HCT116 (cell line): ENCODE results near the gene RPAP3. TPM values are rescaled to one million over a fixed set of nuclear protein-coding genes. Genes with fewer than 3 reads are reported as not detected.

Experiments
- ATAC-seq: fragments of 200-7000 bp; cut with Tn5 transposase; 2 replicates; pipeline ENCODE4 v1.9.1; 2020; ENCODE audit warnings: mild to moderate bottlenecking, moderate library complexity
- BruUV-seq: library from RNA; stranded (reverse); fragments of 400-500 nt; replicated peaks from 2 replicates; lab custom pipeline; 2021; lab: Mats Ljungman, UMichigan
- CTCF ChIA-PET: fragments of 300-600 bp; sonication (Branson Sonifier 250); formaldehyde crosslinking; loops from one replicate; lab custom pipeline; 2021; ENCODE audit warnings: antibody characterized with exemption; lab: Charles Lee
- POLR2A ChIA-PET: fragments of 300-600, 350-600 bp; sonication (Branson Sonifier 250); formaldehyde crosslinking; loops from one replicate; lab custom pipeline; 2021; ENCODE audit warnings: antibody characterized with exemption; lab: Charles Lee
- RAD21 ChIA-PET, 2 experiments: fragments of 300-600 bp; sonication (Branson Sonifier 250); formaldehyde crosslinking; loops; one replicate each; lab custom pipeline; 2023; ENCODE audit warnings: low total read pairs in 2 of 2; ENCODE audit not compliant: uncharacterized antibody in 2 of 2, unreplicated experiment in 2 of 2, low non-redundant PET in 1 of 2; lab: Charles Lee
- DNase-seq: peaks from one replicate; pipeline ENCODE4 v3.0.0-alpha.2; 2010; ENCODE audit warnings: low read depth, low spot score
- H2AFZ ChIP-seq: fragments of 200-600 bp; shearing (Covaris generic), sonication (generic); 2 replicates; pipeline ENCODE4 v1.6.1; 2017; ENCODE audit warnings: low read depth, mixed run types, mixed read lengths, antibody characterized with exemption, low read length; ENCODE audit not compliant: poor library complexity, severe bottlenecking
- H3K27ac ChIP-seq: 2 replicates; pipeline ENCODE4 v1.5.1; 2012; ENCODE audit warnings: low read depth, low read length
- H3K27me3 ChIP-seq: fragments of 200-600 bp; sonication (generic); 2 replicates; pipeline ENCODE4 v1.6.1; 2016; ENCODE audit warnings: mixed run types, low read length, mixed read lengths; ENCODE audit not compliant: insufficient read depth
- H3K36me3 ChIP-seq, 2 experiments: fragments of 200-500 bp in 1 of 2; fragments of 200-600 bp in 1 of 2; sonication (Bioruptor generic) in 1 of 2; sonication (generic) in 1 of 2; 2 replicates each; pipeline versions ENCODE4 v1.5.1 to v1.6.1; 2014 to 2016; ENCODE audit warnings: low read length in 2 of 2, inconsistent platforms in 1 of 2, mixed read lengths in 1 of 2, mixed run types in 1 of 2; ENCODE audit not compliant: insufficient read depth in 2 of 2, control insufficient read depth in 1 of 2
- H3K4me1 ChIP-seq, 2 experiments: fragments of 200-600 bp in 1 of 2; sonication (generic) in 1 of 2; 2 replicates each; pipeline versions ENCODE4 v1.5.1 to v1.6.1; 2012 to 2017; ENCODE audit warnings: low read length in 2 of 2, inconsistent platforms in 1 of 2, mild to moderate bottlenecking in 1 of 2, mixed read lengths in 1 of 2, mixed run types in 1 of 2, moderate library complexity in 1 of 2; ENCODE audit not compliant: insufficient read depth in 2 of 2, control insufficient read depth in 1 of 2
- H3K4me2 ChIP-seq: fragments of 200-600 bp; sonication (generic); 2 replicates; pipeline ENCODE4 v1.6.1; 2017; ENCODE audit warnings: mixed run types, low read length, mixed read lengths
- H3K4me3 ChIP-seq, 2 experiments: fragments of 200-600 bp in 1 of 2; sonication (generic) in 1 of 2; replicated peaks in 1 of 2; 2 replicates each; pipeline ENCODE4 v1.5.1; 2011 to 2016; ENCODE audit warnings: low read length in 2 of 2, control low read depth in 1 of 2, low read depth in 1 of 2, mild to moderate bottlenecking in 1 of 2, mixed read lengths in 1 of 2, mixed run types in 1 of 2
- H3K79me2 ChIP-seq: fragments of 200-600 bp; sonication (generic); 2 replicates; pipeline ENCODE4 v1.6.1; 2017; ENCODE audit warnings: mild to moderate bottlenecking, mixed run types, low read length, moderate library complexity, mixed read lengths; ENCODE audit not compliant: insufficient read depth
- H3K9ac ChIP-seq: fragments of 200-600 bp; sonication (generic); 2 replicates; pipeline ENCODE4 v1.6.1; 2016; ENCODE audit warnings: low read length, mixed read lengths
- H3K9me2 ChIP-seq: fragments of 200-600 bp; sonication (generic), shearing (Covaris generic); 2 replicates; pipeline ENCODE4 v1.6.1; 2017; ENCODE audit warnings: mixed run types, mild to moderate bottlenecking, moderate library complexity; ENCODE audit not compliant: insufficient read depth
- H3K9me3 ChIP-seq, 2 experiments: fragments of 200-500 bp in 1 of 2; fragments of 200-600 bp in 1 of 2; sonication (Bioruptor generic) in 1 of 2; sonication (generic) in 1 of 2; 2 replicates each; pipeline ENCODE4 v1.6.1; 2014 to 2017; ENCODE audit warnings: low read length in 2 of 2, mixed read lengths in 2 of 2, inconsistent platforms in 1 of 2, low read depth in 1 of 2, mild to moderate bottlenecking in 1 of 2, mixed run types in 1 of 2, moderate library complexity in 1 of 2; ENCODE audit not compliant: control insufficient read depth in 1 of 2, insufficient read depth in 1 of 2
- H4K20me1 ChIP-seq: fragments of 200-600 bp; sonication (generic), shearing (Covaris generic); 2 replicates; pipeline ENCODE4 v1.6.1; 2017; ENCODE audit warnings: mixed run types, mild to moderate bottlenecking, moderate library complexity; ENCODE audit not compliant: insufficient read depth
- CBX3 ChIP-seq: IDR thresholded peaks from 2 replicates; pipeline ENCODE4 v1.6.1; 2012; ENCODE audit warnings: low read depth
- CEBPB ChIP-seq: IDR thresholded peaks from 2 replicates; pipeline ENCODE4 v1.6.1; 2012; ENCODE audit warnings: low read depth
- CTCF ChIP-seq, 3 experiments: fragments of 200-600 bp in 1 of 3; sonication (generic) in 1 of 3; IDR thresholded peaks in 2 of 3; conservative IDR thresholded peaks in 1 of 3; 2 replicates each; pipeline ENCODE4 v1.5.1; 2012 to 2017; ENCODE audit warnings: low read depth in 2 of 3, low read length in 2 of 3, antibody characterized with exemption in 1 of 3, borderline replicate concordance in 1 of 3, control low read depth in 1 of 3, mild to moderate bottlenecking in 1 of 3, mixed read lengths in 1 of 3, mixed run types in 1 of 3, moderate library complexity in 1 of 3; ENCODE audit not compliant: insufficient read depth in 1 of 3
- EGR1 ChIP-seq: IDR thresholded peaks from 2 replicates; pipeline ENCODE4 v1.6.1; 2012; ENCODE audit warnings: low read depth
- EZH2 ChIP-seq: fragments of 200-600 bp; sonication (generic); IDR thresholded peaks from 2 replicates; pipeline ENCODE4 v1.6.1; 2017; ENCODE audit warnings: antibody characterized with exemption, mixed run types
- FOSL1 ChIP-seq: IDR thresholded peaks from 2 replicates; pipeline ENCODE4 v1.6.1; 2012; ENCODE audit warnings: low read depth
- JUND ChIP-seq: IDR thresholded peaks from 2 replicates; pipeline ENCODE4 v1.6.1; 2012
- MAX ChIP-seq: IDR thresholded peaks from 2 replicates; pipeline ENCODE4 v1.6.1; 2012
- POLR2A ChIP-seq: IDR thresholded peaks from 2 replicates; pipeline ENCODE4 v1.7.0; 2011; ENCODE audit warnings: borderline replicate concordance; ENCODE audit not compliant: insufficient read depth, insufficient read length; ENCODE audit errors: extremely low read depth
- RAD21 ChIP-seq: IDR thresholded peaks from 2 replicates; pipeline ENCODE4 v1.6.1; 2012; ENCODE audit warnings: low read depth, mild to moderate bottlenecking
- SIN3A ChIP-seq: IDR thresholded peaks from 2 replicates; pipeline ENCODE4 v1.6.1; 2012; ENCODE audit warnings: low read depth
- SP1 ChIP-seq: IDR thresholded peaks from 2 replicates; pipeline ENCODE4 v1.6.1; 2012; ENCODE audit warnings: low read depth
- SRF ChIP-seq: IDR thresholded peaks from 2 replicates; pipeline ENCODE4 v1.6.1; 2012; ENCODE audit warnings: low read depth
- TCF7L2 ChIP-seq: IDR thresholded peaks from 2 replicates; pipeline ENCODE4 v1.7.0; 2011; ENCODE audit warnings: borderline replicate concordance, inconsistent platforms; ENCODE audit not compliant: insufficient read depth, insufficient read length; ENCODE audit errors: extremely low read depth
- ZBTB33 ChIP-seq: IDR thresholded peaks from 2 replicates; pipeline ENCODE4 v1.6.1; 2011; ENCODE audit warnings: mild to moderate bottlenecking, low read length, moderate library complexity; ENCODE audit not compliant: insufficient replicate concordance; ENCODE audit errors: extremely low read depth
- intact Hi-C: fragments of 100-400 bp; cut with micrococcal nuclease; formaldehyde crosslinking; loops from 2 replicates; pipeline ENCODE4 v1.10.0; 2022
- total RNA-seq: library from RNA; stranded (reverse); gene quantifications from one replicate; pipeline ENCODE4 v1.2.1, GENCODE V29; 2021; ENCODE audit not compliant: unreplicated experiment

RPAP3 gene
- total RNA-seq, 1 experiment from 2014 or later, result 48.3 TPM

DNA sequence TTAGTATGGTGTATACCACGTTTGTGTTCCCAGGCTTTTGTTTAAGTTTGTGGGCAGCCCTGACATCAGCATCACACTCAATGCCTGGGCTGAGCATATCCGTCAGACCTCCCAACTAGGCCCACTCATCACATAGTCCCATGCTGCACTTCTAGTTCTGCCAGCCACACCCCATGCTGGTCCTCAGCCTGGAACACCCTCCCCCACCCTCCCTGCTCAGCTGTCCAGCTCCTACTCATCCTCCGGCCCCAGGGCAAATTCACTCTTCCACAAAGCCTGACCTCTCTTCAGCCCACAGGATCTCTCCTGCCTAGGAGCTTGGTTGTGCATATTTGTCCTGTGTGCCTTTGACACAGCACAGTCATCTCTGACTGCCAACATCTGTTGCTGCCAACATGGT, 23.4 kb upstream of the RPAP3 start:
- Histone ChIP-seq H3K9me2 (no peaks in the 10 kb centered on the region), H3K27me3 (no peaks in the 10 kb centered on the region), H3K9ac (no peak overlapping the region), H4K20me1 (no peaks in the 10 kb centered on the region), H2AFZ (no peak overlapping the region), H3K4me3 (no peak overlapping the region), H3K4me2 (no peak overlapping the region), H3K36me3 (no peaks in the 10 kb centered on the region), H3K79me2 (no peaks in the 10 kb centered on the region), H3K27ac (no peak overlapping the region), H3K4me1 (peaks cover 0 to 15% of the 10 kb centered on the region in 2 experiments; a peak in 1 of 4 replicates), H3K9me3 (no peaks in the 10 kb centered on the region)
- ChIA-PET POLR2A (no interaction called here), CTCF (interaction anchor here (0.8 kb wide), 1 partner anchor 13 kb away, joined by 3 read pairs; no protein-coding TSS in a partner anchor), RAD21 (no interaction called here)
- DNase-seq, result no peak
- no peak for ATAC-seq
- BruUV-seq, result no TSS peak
- no peak for TF ChIP-seq TCF7L2
- TF ChIP-seq RAD21, result no peak
- no peak for TF ChIP-seq SRF
- no peak for TF ChIP-seq SIN3A
- no peak for TF ChIP-seq CTCF (IDR thresholded peaks at IDR 0.05 in 2 of 3, conservative IDR thresholded peaks at IDR 0.05 in 1 of 3; ENCODE audit: borderline replicate concordance in 1 of 3, insufficient read depth in 1 of 3, low read depth in 2 of 3, low read length in 2 of 3)
- TF ChIP-seq POLR2A, result no peak
- TF ChIP-seq JUND, result no peak
- no peak for TF ChIP-seq MAX
- no peak for TF ChIP-seq EGR1
- intact Hi-C loops, result no loop called here

DNA sequence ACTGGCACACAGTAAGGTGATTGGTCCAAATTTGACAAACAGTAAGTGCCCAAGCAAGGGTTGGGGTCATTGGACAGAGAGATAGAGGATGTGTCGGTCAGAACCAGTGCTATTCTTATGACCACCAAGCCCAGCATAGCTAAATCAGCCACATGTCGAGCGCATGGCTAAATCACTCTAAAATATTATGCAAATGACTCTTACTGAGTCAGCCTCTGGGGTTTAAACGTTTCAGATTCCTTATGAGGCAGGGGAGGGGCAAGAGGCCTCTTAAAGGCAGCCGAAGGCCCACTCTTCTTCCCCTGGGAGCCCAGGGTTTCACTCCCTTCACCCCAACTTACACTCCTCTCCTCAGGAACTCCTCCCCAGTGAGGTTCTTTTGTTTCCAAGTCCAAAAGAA, 20.1 kb upstream of the RPAP3 start:
- BruUV-seq, result no TSS peak
- ChIA-PET CTCF (no interaction called here), POLR2A (no interaction called here), RAD21 (no interaction called here)
- Histone ChIP-seq H3K9me2 (no peaks in the 10 kb centered on the region), H3K36me3 (no peaks in the 10 kb centered on the region), H4K20me1 (no peaks in the 10 kb centered on the region), H2AFZ (no peak overlapping the region), H3K4me2 (no peak overlapping the region), H3K27ac (no peak overlapping the region), H3K4me1 (peaks cover 0 to 6% of the 10 kb centered on the region in 2 experiments; a peak in 1 of 4 replicates), H3K9ac (no peak overlapping the region), H3K9me3 (no peaks in the 10 kb centered on the region), H3K27me3 (no peaks in the 10 kb centered on the region), H3K79me2 (no peaks in the 10 kb centered on the region), H3K4me3 (no peak overlapping the region)
- ATAC-seq, result no peak
- no peak for DNase-seq
- intact Hi-C loops, result no loop called here
- no peak for TF ChIP-seq CBX3
- no peak for TF ChIP-seq FOSL1
- no peak for TF ChIP-seq SRF
- TF ChIP-seq MAX, result no peak
- no peak for TF ChIP-seq CEBPB
- no peak for TF ChIP-seq ZBTB33
- TF ChIP-seq EGR1, result no peak
- TF ChIP-seq SP1, result no peak
- no peak for TF ChIP-seq EZH2
- TF ChIP-seq CTCF (IDR thresholded peaks at IDR 0.05 in 2 of 3, conservative IDR thresholded peaks at IDR 0.05 in 1 of 3; ENCODE audit: borderline replicate concordance in 1 of 3, insufficient read depth in 1 of 3, low read depth in 2 of 3, low read length in 2 of 3), result no peak
